Measurements from ENCODE around the gene ADCY3. TPM values are rescaled to one million over a fixed set of nuclear protein-coding genes. Genes with fewer than 3 reads are reported as not detected.

Gene ADCY3
- total and polyA plus RNA-seq, 2 of the 4 experiments (the other 2 are of a cell fraction), result 17.4 to 46.1 TPM

- in situ Hi-C loops (cut with MboI; ENCODE audit: low sequenced_read_pairs), result loop anchor here (5.0 kb wide), 2 partner anchors 214 to 419 kb away; no protein-coding TSS in a partner anchor
- CTCF ChIA-PET, result no interaction called here
- H3K18ac ChIP-seq (ENCODE audit: low read depth, low read length), result no peak overlapping the region
These were observed 93.9 kb downstream of the ADCY3 start for GRCh38 chr2:24825883-24826772.

More at GRCh38 chr2:24825883-24826772, 93.9 kb downstream of the ADCY3 start:
- no peak overlapping the region for H3K27ac ChIP-seq (ENCODE audit: insufficient read depth, low read length)
- H3K79me1 ChIP-seq (ENCODE audit: low read depth in 1 of 2, low read length in 2 of 2), result peaks cover 0 to 21% of the 10 kb centered on the region in 2 experiments; a peak in 1 of 4 replicates
- H4K5ac ChIP-seq (ENCODE audit: low read depth, low read length), result no peak overlapping the region
- peak overlapping the region; percentile 40 for H2AFZ ChIP-seq (replicated peaks; ENCODE audit: low read length, poor library complexity)
- H2BK20ac ChIP-seq (ENCODE audit: low read depth, low read length), result no peak overlapping the region
- no peak overlapping the region for H3K9ac ChIP-seq (ENCODE audit: low read depth, low read length)
- 0 out of 2 replicates have a peak overlapping the region, but pooled peaks have one; percentile 22 for H3K4ac ChIP-seq (ENCODE audit: low read depth, low read length)
- no peak overlapping the region for H3K4me2 ChIP-seq (ENCODE audit: low read depth, low read length)
- H2BK15ac ChIP-seq (ENCODE audit: low read depth, low read length), result no peak overlapping the region
- no peak overlapping the region for H2AK5ac ChIP-seq (ENCODE audit: low read depth, low read length)
- POLR2A ChIA-PET (ENCODE audit: unreplicated experiment), result no interaction called here
- no peak for DNase-seq
- H4K91ac ChIP-seq (ENCODE audit: insufficient read depth, low read depth, low read length), result no peak overlapping the region
- no peak overlapping the region for H3K14ac ChIP-seq (replicated peaks; ENCODE audit: low read depth, low read length)
- dilution Hi-C loops (cut with HindIII; ENCODE audit: low sequenced_read_pairs, unreplicated experiment) (no loop called here), intact Hi-C loops (cut with micrococcal nuclease) (loop anchor here (1.0 to 5.0 kb wide), 3 partner anchors 34 to 334 kb away; partner anchors contain the start of genes DNAJC27 and NCOA1)
- no peak overlapping the region for H4K8ac ChIP-seq (ENCODE audit: low read depth in 2 of 2, low read length in 2 of 2)
- H3K36me3 ChIP-seq (ENCODE audit: control insufficient read depth, insufficient read depth, low read length), result peaks cover 30% of the 10 kb centered on the region
- H4K20me1 ChIP-seq (ENCODE audit: insufficient read depth, low read length), result 0 out of 2 replicates have a peak, but pooled peaks cover 4% of the 10 kb centered on the region
- no peak overlapping the region for H3K4me3 ChIP-seq (ENCODE audit: insufficient read depth, low read depth, low read length)
- H2BK5ac ChIP-seq (ENCODE audit: low read depth, low read length, poor library complexity, severe bottlenecking), result no peak overlapping the region
- H2AK9ac ChIP-seq (replicated peaks; ENCODE audit: low read depth, low read length, poor library complexity), result no peak overlapping the region
- no peaks in the 10 kb centered on the region for H3K27me3 ChIP-seq (ENCODE audit: control insufficient read depth, insufficient read depth, low read length)
- H3K56ac ChIP-seq (ENCODE audit: extremely low read depth, insufficient read depth, low read length), result no peak overlapping the region
- no peak overlapping the region for H3K23ac ChIP-seq (ENCODE audit: low read depth, low read length)
- no peak for ATAC-seq (ENCODE audit: low read depth)
- H3K9me3 ChIP-seq (ENCODE audit: control insufficient read depth, insufficient read depth, low read length), result no peaks in the 10 kb centered on the region
- TF ChIP-seq RAD21 (IDR thresholded peaks at IDR 0.05; ENCODE audit: low read length) (no peak), RFX5 (IDR thresholded peaks at IDR 0.05; ENCODE audit: low read depth, low read length) (no peak), POLR2A (IDR thresholded peaks at IDR 0.05; ENCODE audit: low read depth, low read length) (no peak), BHLHE40 (IDR thresholded peaks at IDR 0.05; ENCODE audit: low read depth, low read length) (no peak), NFE2L2 (IDR thresholded peaks at IDR 0.05; ENCODE audit: low read depth, low read length) (no peak), RCOR1 (IDR thresholded peaks at IDR 0.05; ENCODE audit: insufficient replicate concordance, low read length) (no peak), USF2 (IDR thresholded peaks at IDR 0.05; ENCODE audit: low read depth, low read length) (no peak), MAZ (IDR thresholded peaks at IDR 0.05; ENCODE audit: borderline replicate concordance, low read depth, low read length) (no peak), FOS (IDR thresholded peaks at IDR 0.05; ENCODE audit: low read depth, low read length) (no peak), CTCF (conservative IDR thresholded peaks at IDR 0.05; ENCODE audit: low read depth, low read length) (no peak), MAFK (IDR thresholded peaks at IDR 0.05; ENCODE audit: low read depth, low read length) (no peak), CEBPB (IDR thresholded peaks at IDR 0.05; ENCODE audit: low read depth, low read length) (no peak)
- H3K4me1 ChIP-seq (ENCODE audit: control insufficient read depth, insufficient read depth, low read length), result no peaks in the 10 kb centered on the region
- H2BK120ac ChIP-seq (ENCODE audit: low read depth, low read length), result no peak overlapping the region
- 92% methylated on average over 2 of the region's 14 CpGs; no CpG with 5 or more reads in 1 of the 2 experiments for WGBS, 2 experiments (ENCODE audit: extremely low coverage in 2 of 2, insufficient read length in 1 of 2)
- 0 out of 2 replicates have a peak, but pooled peaks cover 2% of the 10 kb centered on the region for H3K9me1 ChIP-seq (ENCODE audit: insufficient read depth, low read length)
- no TSS peak for BruUV-seq (replicated peaks)

All from IMR-90 (cell line).